Thymus (tissue), 11 donors: Measurements from ENCODE around the gene DCBLD2. TPM values are rescaled to one million over a fixed set of nuclear protein-coding genes. Genes with fewer than 3 reads are reported as not detected.

Experiments used
- DNase-seq, 9 donors: peaks; one replicate each; pipeline ENCODE4 v3.0.0-alpha.2; 2013; ENCODE audit warnings: low spot score in 9 of 9, low read depth in 6 of 9, missing footprints in 1 of 9
- H3K27ac ChIP-seq, 2 donors: one replicate each; pipeline ENCODE4 v1.5.1; 2013; ENCODE audit warnings: control low read depth in 1 of 2, low read depth in 1 of 2, low read length in 1 of 2, mild to moderate bottlenecking in 1 of 2, moderate library complexity in 1 of 2
- H3K27me3 ChIP-seq, 2 donors: one replicate each; pipeline ENCODE4 v1.5.1; 2013; ENCODE audit warnings: low read length in 1 of 2; ENCODE audit not compliant: control insufficient read depth in 2 of 2, insufficient read depth in 1 of 2
- H3K36me3 ChIP-seq, 2 donors: one replicate each; pipeline ENCODE4 v1.5.1; 2013; ENCODE audit warnings: low read length in 1 of 2, mild to moderate bottlenecking in 1 of 2, moderate library complexity in 1 of 2; ENCODE audit not compliant: control insufficient read depth in 2 of 2, insufficient read depth in 2 of 2
- H3K4me1 ChIP-seq, 2 donors: one replicate each; pipeline ENCODE4 v1.5.1; 2013; ENCODE audit warnings: low read length in 2 of 2; ENCODE audit not compliant: control insufficient read depth in 2 of 2, insufficient read depth in 2 of 2
- H3K4me3 ChIP-seq, 2 donors: one replicate each; pipeline ENCODE4 v1.5.1; 2013; ENCODE audit warnings: low read length in 2 of 2, control low read depth in 1 of 2, mild to moderate bottlenecking in 1 of 2
- H3K9me3 ChIP-seq, 2 donors: one replicate each; pipeline ENCODE4 v1.5.1; 2013; ENCODE audit warnings: low read length in 1 of 2, mild to moderate bottlenecking in 1 of 2; ENCODE audit not compliant: control insufficient read depth in 2 of 2, insufficient read depth in 1 of 2
- WGBS: extraction: QIAGEN DNeasy Blood & Tissue Kit; methylation state at CpG from one replicate; pipeline ENCODE4 v1.1.7; 2013; 5-methylcytosine and 5-hydroxymethylcytosine counted together
- polyA plus RNA-seq: library from polyadenylated mRNA; stranded (reverse); fragments of 200-250 nt; gene quantifications from one replicate; pipeline ENCODE4 v1.2.3, GENCODE V29; 2013
- total RNA-seq: library from RNA; stranded (reverse); fragments of 120-200 nt; gene quantifications from one replicate; pipeline ENCODE4 v1.2.4, GENCODE V29; 2013
- donor health status: healthy.

DCBLD2 gene
- total and polyA plus RNA-seq, 2 donors, result 5.5 to 9.9 TPM

DNA sequence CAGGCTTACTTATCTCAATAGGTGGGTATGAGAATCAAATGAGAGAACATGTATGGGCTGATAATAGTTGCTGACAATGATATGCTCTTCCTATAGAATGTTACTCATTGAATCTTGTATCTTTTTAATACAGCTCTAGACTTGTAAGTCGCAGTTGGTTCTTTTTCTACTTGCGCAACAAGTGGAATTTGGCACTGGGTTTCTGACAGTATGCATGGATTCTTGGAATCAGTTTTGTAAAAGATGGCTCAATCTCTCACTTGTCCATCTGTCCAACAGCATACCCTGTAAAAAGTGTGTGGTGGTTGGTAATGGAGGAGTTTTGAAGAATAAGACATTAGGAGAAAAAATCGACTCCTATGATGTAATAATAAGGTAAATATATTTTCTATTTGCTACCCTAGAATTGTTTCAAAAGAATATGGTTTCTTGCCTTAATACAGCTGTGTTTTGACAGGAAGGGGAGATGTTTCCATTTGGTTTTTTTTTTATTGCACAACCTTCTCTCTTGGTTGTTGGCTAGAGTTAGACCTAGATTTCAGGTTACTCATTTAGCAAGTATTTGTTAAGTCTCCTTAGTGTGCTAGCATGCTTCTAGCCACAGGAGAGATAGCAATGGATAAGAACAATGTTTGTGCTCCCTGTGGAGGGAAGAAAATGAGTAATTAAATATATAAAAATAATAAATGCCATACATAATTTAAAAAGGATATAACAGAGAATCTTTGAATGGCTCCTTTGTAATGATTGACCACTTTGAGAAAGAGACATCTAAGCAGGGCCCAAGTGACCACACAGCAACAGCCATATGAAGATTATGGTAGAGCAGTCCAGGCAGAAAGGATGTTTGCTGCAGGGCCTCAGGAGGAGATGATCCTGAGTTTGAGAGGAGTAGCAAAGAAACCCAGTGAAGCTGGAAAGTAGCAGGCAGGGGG, 116.6 kb downstream of the DCBLD2 start:
- H3K27me3 ChIP-seq, result no peaks in the 10 kb centered on the region
- DNase-seq, result no peak
- WGBS, result 64% methylated on average over 3 of the region's 3 CpGs
- no peaks in the 10 kb centered on the region for H3K9me3 ChIP-seq
- no peak overlapping the region for H3K4me3 ChIP-seq
- no peak overlapping the region for H3K27ac ChIP-seq
- peaks cover 16 to 23% of the 10 kb centered on the region in 2 donors for H3K36me3 ChIP-seq
- no peaks in the 10 kb centered on the region for H3K4me1 ChIP-seq

DNA sequence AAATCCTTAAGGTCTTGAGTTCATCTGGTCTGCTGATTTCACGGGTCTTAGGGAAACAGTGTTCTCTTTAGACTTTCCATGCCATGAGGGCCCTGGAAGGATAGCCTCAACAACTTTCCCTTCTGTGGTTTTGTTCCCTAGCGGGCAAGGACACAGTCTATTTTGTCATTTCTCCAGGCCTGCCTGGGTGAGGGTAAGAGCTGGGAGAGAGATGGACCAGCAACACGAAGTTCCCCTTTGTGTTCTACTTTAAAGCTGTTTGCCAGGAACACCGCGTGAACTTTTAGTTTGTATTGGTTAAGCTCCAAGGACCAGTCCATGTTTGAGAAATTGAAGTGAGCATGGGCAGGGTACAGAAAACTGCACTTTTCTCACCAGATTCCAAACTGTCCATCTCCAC, 117.5 kb downstream of the DCBLD2 start:
- no peaks in the 10 kb centered on the region for H3K9me3 ChIP-seq
- H3K27me3 ChIP-seq, result no peaks in the 10 kb centered on the region
- DNase-seq, result no peak
- 94% methylated on average over 5 of the region's 5 CpGs for WGBS
- no peak overlapping the region for H3K4me3 ChIP-seq
- no peaks in the 10 kb centered on the region for H3K4me1 ChIP-seq
- H3K27ac ChIP-seq, result no peak overlapping the region
- peaks cover 13 to 23% of the 10 kb centered on the region in 2 donors for H3K36me3 ChIP-seq

DNA sequence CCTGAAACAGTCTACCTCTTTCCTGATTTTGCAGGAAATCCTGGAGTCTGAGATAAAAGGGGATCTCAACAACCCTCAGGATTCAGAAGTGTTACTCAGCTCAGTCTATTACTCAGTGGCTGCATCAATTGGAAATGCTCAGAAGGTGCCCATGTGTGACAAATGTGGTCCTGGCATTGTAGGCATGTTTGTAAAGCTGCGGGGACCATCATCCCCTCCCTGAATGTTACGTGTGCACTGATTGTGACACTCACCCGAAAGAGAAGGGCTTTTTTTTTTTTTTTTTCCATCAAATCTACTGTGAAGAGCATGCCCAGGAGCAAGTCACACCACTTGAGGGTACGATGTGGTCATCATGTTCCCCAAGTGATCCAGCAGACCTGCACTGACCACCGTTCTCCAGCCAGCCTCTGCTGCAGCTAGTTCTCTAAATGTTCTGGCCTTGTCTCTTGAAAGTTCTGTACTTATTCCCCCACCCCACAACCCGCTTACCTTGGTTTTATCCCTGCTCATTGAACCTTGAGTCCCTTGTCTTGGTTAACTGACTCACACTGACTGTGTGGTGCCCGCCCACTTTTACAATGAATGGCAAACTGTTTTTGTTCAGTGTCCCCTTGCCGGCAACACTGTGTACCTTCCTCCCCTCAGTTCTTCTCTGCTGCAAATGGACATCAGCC, 118.5 kb downstream of the DCBLD2 start:
- WGBS, result 94% methylated on average over 8 of the region's 8 CpGs
- no peak overlapping the region for H3K4me3 ChIP-seq
- peaks cover 13 to 26% of the 10 kb centered on the region in 2 donors for H3K36me3 ChIP-seq

DNA sequence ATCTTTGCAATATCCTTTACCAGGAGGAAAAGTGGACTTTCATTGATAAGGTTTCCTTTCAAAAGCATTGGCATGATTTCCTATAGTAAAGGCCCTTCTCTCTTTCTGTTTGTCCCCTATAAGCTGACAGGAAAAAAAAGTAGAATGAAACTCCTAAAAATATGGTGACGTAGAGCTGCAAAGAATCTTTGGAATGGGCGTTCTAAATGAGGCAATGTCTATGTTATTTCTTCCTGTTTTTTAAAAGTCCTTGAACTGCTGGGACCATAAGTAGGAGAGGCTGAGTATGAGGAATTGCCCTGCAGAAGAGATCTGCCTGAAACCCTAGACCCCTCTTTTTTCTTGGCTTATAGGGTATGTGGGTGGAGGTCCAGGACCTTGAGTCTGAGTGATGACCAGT, 121.2 kb downstream of the DCBLD2 start:
- DNase-seq, result no peak
- WGBS, result over 99% methylated on average over 2 of the region's 2 CpGs
- Histone ChIP-seq H3K9me3 (no peaks in the 10 kb centered on the region), H3K4me1 (no peaks in the 10 kb centered on the region), H3K27ac (no peak overlapping the region), H3K36me3 (peaks cover 21 to 29% of the 10 kb centered on the region in 2 donors), H3K4me3 (no peak overlapping the region), H3K27me3 (no peaks in the 10 kb centered on the region)

More for the DNA sequence above, 118.5 kb downstream of the DCBLD2 start:
- no peaks in the 10 kb centered on the region for H3K4me1 ChIP-seq
- no peak overlapping the region for H3K27ac ChIP-seq
- DNase-seq, result no peak
- no peaks in the 10 kb centered on the region for H3K9me3 ChIP-seq
- no peaks in the 10 kb centered on the region for H3K27me3 ChIP-seq

DNA sequence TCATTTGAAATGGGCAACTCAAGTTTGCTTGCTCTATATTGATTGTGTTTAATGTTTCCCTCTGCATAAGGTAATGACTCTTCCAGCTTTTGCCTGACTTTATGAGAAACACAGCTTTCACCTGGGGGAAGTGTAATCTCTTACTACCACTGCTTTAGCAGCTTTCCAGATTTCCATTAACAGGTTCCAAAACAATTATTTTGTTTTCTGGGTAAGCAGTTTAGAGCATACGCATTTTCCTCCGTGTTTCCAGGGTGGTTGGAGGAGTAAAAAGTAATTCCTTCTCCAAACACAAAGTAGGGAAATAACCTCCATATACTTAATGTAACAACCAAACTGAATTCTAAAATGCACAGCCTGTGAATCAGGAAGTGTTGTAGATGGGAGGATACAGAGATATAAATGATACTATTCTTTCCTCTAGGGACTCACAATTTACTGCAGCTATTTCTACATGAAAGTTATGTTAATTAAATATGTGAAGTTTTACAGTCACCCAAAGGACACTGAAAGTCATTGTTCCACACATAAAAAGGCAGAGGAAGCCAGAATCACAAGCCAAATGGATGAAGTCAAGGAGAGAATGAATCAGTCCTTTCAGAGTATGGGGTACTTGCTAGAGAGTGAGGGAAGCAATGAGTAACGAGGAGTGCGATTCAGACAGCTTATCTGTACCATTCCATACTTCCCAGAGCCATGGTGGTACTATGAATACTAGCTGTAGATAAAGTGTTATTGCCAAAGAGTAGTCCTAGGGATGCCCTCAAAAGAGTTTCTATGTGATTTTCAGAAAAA, 121.8 kb downstream of the DCBLD2 start:
- Histone ChIP-seq H3K9me3 (no peaks in the 10 kb centered on the region), H3K4me1 (no peaks in the 10 kb centered on the region), H3K36me3 (peaks cover 21 to 29% of the 10 kb centered on the region in 2 donors), H3K4me3 (no peak overlapping the region), H3K27ac (no peak overlapping the region), H3K27me3 (no peaks in the 10 kb centered on the region)
- DNase-seq, result no peak
- 98% methylated on average over 4 of the region's 4 CpGs for WGBS

DNA sequence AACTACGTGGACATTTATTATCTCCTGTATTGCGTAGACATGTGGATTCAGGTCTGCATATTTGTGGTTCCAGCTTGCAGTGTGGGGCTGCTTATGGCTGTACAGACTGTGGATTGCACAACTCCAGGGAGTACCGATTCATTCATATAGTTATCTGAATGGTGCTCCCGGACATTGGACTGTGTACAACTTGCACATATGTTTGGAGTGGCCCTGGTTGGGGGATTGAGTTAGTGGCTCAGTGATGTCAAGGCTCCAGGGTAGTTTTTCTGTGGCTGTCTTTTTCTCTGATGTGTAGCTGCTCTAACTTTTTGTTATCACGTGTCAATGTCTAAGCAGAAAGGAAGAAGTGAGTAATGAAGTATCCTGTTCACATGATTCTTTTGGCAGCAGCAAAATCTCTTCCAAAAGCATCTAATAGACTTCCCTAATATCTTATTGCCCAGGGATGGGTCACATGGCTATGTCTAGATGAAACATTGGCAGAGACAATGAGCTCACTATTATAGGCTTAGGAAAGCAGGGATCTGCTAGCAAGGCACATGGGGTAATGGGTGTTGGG, 122.6 kb downstream of the DCBLD2 start:
- WGBS, result 62% methylated on average over 5 of the region's 5 CpGs

DNA sequence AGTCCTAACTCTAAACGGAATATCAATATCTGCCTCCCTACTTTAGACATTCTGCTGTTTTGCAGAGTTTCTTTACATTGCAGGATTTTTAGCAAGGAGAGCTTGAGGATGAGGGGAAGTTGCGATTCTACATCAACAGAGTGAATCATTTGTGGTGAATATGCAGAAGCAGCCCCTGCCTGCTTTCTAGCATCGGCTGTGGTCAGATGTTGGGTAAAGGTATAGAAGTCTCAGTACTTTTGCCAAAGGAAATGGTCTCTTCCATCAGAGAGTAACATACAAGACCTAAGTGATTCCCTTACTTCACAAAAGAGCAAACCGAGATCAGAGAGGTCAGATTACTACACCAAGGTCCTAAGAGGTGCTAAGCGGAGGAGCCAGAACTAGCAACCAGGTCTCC, 123.1 kb downstream of the DCBLD2 start:
- Histone ChIP-seq H3K36me3 (peaks cover 19 to 22% of the 10 kb centered on the region in 2 donors), H3K27ac (no peak overlapping the region), H3K4me1 (no peaks in the 10 kb centered on the region), H3K4me3 (no peak overlapping the region), H3K27me3 (no peaks in the 10 kb centered on the region), H3K9me3 (no peaks in the 10 kb centered on the region)
- 71% methylated on average over 5 of the region's 5 CpGs for WGBS
- DNase-seq, result no peak

More for the DNA sequence above, 122.6 kb downstream of the DCBLD2 start:
- H3K4me1 ChIP-seq, result no peaks in the 10 kb centered on the region
- H3K36me3 ChIP-seq, result peaks cover 20 to 25% of the 10 kb centered on the region in 2 donors
- no peaks in the 10 kb centered on the region for H3K27me3 ChIP-seq
- H3K4me3 ChIP-seq, result no peak overlapping the region
- H3K27ac ChIP-seq, result no peak overlapping the region
- no peaks in the 10 kb centered on the region for H3K9me3 ChIP-seq
- DNase-seq, result no peak

DNA sequence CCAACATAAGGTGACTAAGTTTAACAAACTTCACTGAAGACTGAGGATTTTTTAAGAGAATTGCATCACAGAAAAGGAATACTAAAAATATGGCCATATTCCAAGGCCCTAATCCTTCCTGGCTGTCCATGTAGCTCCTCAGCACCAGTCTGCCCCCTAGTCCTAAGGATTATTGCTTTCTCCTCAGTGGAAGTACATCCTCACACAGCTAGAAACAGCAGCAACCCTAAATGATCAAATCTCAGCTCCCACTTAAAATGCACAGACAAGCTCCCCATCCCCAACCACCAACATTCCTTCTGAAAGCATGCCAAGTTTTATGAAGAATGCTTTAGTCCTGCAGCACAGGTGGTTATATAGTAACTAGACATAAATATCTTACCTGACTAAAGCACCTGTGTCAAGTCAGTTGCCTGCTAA, 123.7 kb downstream of the DCBLD2 start:
- no peaks in the 10 kb centered on the region for H3K4me1 ChIP-seq
- no peaks in the 10 kb centered on the region for H3K9me3 ChIP-seq
- H3K36me3 ChIP-seq, result peaks cover 16 to 19% of the 10 kb centered on the region in 2 donors
- no peak overlapping the region for H3K4me3 ChIP-seq
- no peaks in the 10 kb centered on the region for H3K27me3 ChIP-seq
- H3K27ac ChIP-seq, result no peak overlapping the region
- no peak for DNase-seq
